ENCODE measurements around the gene HES7. TPM values are rescaled to one million over a fixed set of nuclear protein-coding genes. Genes with fewer than 3 reads are reported as not detected.

The HES7 gene
- total RNA-seq, 1 donor from 2014 or later, result 0.10 TPM

DNA sequence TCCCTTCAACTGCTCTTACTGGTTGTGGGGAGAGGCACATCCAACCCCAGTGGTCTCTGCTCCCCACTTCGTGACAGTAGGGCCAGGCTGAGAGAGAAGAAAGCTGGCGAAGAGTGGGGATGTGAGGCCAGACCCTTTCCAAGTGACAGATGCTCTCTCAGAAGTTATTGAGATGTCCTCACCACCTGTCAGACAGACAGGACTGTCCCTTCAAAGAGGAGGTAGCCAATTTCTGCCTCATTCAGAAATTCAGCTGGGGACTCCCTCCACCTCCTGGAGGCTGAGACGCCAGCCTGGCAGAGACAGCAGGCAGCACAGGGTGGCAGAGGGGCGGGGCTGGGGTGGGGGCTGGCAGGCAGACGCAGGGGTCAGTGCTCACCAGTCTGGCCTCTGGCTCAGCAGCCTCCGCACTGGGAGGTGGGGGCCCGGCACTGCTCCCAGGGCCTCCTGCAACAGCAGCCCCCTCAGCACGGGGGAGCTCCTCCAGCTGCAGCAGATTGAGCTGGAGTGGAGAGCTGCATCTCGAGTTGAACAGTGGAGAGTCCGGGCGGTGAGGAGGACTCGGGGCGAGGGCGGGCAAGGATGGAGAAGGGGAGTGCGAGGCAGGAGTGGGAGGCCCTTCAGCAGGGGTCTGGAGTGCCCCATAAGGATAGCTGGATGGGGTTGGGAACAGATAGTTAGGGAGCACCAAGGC is 19.1 kb upstream of the HES7 start:
- DNase-seq, result no peak

DNA sequence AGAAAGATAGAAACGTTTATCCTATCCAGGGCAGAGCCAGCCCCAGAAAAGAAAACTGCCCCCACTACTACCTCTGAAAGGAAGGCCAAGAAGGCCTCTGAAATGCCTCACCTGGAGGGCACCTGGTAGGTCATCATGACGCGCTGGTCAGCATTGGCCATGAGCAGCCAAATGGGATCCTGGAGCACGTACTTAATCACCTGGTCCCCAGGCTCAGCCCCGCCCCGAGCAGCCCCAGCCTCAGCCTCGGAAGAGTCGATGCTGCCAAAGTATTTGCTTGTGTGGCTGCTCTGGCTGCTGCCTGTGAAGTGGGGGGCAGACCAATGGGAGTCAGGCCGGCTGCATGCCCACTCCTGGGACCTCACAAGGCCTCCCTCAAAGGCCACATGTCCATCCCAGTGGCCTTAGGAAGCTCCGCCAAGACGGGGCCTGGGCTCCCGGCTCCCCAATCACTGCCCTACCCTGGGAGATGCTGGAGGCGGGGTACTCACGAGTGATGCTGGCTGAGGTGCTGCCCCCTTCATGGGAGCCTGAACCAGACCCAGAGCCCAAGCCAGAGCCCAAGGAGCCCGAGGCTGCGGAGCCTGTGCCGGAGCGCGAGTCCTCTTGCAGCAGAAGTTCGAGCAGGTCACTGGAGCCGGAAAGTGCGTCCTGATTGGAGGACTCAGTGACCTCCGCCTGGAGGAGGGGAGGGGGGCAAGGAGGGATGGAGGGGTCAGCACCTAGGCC is 18.4 kb upstream of the HES7 start:
- DNase-seq, result no peak

DNA sequence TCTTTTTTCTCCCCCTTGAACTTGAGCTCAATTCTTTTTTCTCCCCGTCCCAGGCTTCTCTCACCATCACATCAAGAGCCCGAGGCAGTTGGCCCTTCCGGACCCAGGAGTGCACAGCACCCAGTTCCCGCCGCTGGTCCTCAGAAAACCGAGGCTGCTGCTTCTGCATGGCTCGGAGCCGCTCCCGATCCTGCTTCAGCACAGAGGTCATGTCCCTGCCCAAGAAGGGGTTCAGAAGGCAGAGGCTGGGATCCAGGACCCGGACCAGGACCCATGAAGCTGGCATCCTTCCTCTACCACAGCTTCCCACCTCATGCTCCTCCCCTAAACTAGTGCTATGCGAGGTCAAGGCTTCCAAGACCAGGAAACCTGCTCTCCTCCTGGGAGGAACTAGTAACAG is 17.8 kb upstream of the HES7 start:
- no peak for DNase-seq

DNA sequence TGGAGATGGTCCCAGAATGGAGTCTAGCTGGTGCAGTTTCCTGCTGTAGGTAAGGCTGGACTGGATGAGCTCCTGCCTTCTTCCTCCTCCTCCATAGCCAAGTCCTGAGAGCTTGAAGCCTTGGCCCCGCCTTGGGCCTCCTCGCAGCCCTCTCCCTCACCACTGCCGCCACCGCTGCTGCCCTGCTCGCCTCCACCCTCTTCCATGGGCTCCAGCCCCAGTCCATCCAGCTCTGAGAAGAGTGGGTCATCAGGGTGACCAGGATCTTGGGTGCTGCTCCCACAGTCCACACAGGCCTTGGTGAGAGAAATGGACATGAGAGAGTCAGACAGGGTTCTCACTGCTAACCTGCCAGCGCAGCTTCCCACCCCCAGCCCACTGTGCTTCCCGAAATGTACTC is 17.1 kb upstream of the HES7 start:
- no peak for DNase-seq

DNA sequence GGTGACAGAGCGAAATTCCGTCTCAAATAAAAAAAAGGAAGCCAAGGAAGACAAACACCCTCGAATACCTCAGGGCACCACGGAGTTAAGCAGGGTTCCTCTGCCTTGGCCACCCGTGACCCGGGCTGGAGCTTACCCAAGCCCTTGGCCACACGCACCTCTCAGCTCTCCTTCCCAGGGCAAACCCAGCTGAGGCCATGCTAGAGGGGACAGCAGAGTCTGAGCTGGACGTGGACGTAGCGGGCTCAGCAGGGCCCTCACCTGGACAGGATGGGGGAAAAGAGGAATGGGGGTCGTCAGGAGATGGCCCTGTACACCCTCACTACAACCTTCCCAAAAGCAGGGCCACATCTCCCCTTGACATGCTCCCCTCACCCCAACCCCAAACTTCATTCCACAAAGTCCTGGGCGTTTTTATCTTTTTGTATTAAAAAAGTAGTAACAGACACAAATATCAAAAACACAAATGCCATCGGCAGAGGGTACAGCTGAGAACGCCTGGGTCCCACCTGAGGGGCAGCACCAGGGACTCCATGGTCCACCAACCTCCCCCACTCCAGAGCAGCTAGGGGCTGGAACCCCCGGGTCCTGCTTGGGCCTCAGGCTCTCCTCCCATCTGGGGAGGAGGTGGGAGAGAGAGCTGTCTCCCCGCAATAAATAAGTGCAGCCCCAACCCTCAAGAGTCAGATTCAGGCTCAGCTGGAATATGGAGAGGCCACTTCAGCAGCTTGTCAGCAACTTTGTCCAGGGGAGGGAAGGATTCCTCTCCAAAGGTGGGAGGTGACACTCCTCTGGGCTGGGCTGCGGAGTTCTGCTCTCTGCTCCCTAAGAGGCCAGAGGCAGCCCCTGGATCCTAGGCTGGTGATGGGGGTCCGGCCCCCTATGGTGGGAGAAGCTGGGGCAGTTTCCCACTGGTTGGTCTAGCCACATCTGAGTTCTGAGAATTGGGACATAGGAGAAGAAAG is 16.4 kb upstream of the HES7 start:
- DNase-seq, result no peak

DNA sequence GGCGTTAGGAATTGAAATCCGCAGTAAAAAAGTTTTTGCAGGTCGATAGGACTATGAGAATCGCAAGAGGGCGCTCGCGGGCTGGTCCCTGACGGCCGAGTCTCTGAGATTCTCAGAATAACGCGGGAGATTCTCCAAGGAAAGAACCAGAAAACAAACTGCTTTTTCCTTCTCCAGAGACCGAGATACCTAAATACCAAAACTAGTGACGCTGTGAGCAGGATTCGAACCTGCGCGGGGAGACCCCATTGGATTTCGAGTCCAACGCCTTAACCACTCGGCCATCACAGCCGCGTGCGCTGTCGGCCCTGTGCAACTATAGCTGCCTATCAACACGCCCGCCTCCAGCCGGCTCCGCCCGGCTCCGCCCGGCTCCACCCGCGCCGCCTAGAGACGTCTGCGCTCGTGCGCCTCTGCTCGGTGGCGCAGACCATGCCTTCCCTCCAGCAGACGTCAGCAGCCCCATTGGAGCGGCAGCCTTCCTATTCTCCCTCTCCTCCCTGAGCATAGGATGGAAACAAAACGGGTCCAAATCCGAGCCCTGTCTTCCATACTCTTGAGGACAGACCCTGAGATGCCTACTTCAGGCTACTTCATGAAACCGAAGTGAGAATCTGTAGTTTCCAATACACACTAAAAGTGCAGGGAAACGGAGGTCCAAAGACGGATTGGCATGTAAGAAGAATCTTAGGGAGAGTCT is 14.9 kb upstream of the HES7 start:
- peak; percentile 97 for DNase-seq

DNA sequence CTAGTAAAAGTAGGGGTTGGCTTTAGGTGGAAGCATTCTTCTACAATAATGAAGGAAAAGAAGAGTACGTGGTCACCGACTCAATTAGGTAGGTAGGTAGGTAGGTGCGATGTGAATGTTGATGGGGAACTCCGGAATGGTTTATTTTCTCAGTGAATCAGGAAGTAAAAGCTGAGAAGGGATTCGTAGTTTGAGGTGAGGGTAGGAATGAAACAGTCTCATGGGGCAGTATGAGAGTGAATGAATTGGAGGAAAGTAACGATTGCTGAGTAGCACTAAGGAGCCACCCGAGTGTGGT is 14.4 kb upstream of the HES7 start:
- no peak for DNase-seq

DNA sequence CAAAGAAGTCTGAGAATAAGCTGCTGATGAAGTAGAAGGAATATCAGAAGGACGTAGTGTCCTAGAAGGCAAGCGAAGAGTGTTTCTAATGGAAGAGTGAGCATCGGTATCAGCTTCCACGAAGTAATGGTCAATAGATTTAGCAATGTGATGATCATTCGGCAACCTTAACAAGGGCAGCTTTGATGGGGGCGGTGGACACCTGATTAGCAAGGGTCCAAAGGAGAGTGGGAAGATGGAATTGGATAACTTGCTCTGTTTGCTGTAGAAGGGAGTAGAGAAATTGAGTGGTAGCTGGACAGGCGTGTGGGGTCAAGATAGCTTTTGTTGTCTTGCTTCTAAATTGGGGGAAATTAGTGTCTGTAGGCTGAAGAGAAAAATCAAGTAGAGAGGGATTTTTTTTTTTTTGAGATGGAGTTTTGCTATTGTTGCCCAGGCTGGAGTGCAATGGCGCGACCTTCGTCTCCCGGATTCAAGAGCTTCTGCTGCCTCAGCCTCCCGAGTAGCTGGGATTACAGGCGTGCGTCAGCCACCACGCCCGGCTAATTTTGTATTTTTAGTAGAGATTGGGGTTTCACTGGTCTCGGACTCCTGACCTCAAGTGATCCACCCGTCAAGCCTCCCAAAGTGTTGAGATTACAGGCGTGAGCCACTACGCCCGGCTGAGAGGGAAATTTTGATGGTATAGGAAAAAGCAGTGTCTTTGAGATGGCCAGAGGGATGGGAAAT is 13.9 kb upstream of the HES7 start:
- no peak for DNase-seq

DNA sequence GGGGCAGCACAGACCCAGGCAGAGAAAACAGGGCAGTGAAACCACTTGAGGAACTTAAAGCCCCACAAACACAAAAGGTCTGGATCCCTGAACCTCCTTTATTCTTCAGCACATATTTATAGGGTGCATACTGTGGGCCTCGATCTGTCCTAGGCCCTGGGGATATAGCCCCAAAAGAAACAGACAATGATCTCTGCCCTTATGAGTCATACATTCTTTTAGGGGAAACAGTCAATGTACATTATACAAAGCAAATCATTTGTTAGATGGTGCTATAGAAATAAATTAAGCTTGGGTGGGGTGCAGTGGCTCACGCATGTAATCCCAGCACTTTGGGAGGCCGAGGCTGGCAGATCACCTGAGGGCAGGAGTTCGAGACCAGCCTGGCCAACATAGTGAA is 10.0 kb upstream of the HES7 start:
- no peak for DNase-seq

DNA sequence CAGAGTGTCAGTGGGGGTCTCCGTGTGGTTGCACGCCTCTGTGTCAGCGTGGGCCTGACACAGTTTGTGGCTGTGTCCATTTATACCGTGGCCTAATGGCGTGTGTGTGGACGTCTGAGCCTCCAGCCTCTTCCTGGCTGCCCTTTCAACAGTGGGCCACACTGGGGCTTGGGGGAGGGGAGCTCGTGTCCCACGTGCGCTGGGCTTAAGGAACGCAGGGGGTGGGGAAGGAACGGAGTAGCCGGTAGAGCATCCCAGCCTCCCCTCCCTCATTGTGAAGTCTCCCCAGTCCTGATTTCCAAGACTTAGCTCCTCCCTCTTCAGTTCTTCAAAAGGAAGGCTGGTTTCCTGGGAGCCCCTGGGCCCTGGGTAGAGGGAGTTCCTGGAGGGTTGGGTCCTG is 9.5 kb upstream of the HES7 start:
- no peak for DNase-seq

DNA sequence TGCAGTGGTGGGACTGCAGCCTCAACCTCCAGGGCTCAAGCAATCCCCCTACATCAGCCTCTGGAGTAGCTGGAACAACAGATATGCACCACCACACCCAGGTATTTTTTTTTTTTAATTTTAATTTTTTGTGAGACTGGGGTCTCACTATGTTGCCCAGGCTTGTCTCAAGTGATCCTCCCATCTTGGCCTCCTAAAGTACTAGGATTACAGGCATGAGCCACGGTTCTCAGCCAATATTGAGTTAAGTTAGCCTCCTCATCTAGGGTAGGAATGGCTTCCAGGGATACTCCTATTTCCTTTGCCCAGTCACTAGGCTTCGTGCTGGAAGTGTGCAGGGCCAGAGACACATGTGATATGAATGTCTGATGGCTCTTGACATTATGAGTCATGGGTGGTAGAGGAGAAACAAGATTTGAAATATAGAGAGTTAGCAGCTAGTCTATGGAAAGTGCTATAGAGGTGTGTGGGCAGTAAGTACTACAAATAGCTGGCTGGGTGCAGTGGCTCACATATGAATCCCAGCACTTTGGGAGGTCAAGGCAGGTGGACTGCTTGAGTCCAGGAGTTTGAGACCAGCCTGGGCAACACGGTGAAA is 8.0 kb upstream of the HES7 start:
- no peak for DNase-seq

DNA sequence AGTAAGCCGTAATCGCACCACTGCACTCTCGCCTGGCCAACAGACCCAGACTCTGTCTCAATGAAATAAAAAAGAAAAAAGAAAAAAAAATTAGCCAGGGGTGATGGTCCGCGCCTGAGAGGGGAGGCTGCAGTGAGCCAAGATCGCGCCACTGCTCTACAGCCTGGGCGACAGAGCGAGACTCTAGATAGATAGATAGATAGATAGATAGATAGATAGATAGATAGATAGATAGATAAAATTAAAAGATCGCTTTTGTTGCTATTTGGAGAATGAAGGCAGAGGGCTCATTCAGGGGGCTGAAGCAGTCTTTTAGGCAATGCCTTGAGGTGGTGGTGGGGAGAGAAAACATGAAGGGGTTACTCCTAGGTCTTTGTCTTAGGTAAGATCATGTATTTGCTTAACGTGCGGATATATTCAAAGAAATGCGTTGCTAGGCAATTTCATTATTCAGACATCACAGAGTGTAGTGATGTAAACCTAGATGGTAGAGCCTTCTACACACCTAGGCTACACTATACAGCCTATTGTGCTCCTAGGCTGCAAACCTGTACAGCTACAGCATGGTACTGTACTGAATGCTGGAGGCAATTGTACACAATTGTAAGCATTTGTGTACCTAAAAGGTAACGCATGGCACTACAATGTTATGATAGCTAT is 4.3 kb upstream of the HES7 start:
- no peak for DNase-seq

DNA sequence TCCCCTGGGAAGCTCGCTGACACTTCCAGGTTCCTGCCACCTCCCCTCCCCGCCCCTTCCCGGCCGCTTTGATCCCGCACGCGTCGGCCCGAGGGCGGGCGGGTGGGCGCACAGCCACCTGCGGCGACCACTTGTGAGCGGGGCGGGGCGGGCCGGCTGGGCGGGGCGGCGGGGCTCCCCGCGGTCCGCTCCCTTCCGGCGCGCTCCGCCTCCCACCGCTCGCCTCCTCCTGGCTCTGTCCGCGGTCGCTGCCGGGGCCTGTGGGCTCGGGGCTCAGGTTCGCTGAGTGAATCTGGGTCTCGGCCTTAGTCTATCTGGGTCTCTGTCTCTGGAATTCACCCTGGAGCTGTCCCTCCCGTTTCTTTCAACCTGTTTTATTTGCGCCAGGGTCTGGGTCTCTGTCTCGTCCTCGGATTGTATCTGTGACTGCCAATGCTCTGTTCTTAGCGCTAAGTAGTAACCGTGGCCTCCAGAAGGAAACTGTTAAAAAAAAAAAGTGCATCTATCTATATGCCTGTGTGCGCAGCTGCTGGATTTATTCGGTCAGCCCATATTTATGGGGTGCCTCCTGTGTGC is 2.7 kb upstream of the HES7 start:
- no peak for DNase-seq

DNA sequence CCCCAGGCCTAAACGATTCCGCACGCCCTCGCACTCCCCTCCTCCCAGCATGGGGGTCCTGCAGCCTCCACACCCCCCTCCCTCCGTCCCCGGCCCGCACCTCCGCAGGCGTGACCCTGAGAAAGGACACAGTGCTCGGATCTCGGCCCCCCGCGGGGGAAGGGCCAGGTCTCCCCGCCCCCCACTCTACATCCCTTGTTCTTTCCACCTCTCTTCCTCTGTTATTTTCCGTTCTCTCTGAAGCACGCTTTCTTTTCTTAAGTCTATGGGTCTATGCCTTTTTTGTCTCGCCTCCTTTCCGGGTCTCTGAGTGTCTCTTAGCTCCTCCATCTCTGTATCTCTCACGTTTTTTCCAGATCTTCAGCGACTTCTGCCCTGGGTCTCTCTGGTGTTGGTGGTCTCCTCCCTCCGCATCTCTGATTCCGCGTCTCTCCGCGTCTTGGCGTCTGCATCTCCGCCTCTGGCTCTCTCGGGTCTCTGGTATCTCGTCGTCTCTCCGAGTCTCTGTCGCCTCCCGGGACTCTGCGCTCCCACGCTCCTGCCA is 2.1 kb upstream of the HES7 start:
- DNase-seq, result no peak

DNA sequence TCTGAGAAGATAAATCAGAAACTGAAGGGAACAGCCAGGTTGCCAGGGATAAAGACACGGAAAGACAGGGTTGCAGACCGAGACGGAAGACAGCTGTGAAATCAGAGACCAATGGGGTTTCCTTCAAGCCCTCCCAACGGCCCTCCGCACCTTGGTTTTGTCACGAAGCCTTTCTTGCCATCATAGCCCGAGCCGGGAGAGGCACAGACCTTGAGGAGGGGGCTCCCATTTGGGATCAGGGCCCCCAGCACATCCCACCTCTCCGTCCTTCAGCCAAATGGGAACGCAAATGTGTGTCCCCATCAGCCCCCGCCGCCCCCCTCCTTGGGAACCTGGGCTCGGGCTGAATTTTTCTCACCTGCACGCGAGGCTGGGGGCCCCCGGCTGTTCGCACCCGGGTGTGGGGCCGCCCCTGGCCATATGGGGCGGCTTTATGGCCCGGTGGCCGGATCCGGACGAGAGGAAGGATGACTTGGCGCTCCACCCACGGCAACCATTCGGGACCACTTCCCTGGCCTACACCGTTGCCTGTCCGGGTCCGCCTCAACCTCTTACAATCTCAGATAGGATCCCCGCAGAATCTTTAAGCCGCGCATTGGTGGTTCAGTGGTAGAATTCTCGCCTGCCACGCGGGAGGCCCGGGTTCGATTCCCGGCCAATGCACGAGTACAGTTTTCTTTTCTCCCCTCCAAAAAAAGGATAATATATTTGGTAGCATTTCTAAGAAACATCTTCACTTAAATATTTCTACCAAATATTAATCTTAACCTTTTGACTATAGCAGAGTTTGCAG is 1.4 kb upstream of the HES7 start:
- peak; percentile 44 for DNase-seq

DNA sequence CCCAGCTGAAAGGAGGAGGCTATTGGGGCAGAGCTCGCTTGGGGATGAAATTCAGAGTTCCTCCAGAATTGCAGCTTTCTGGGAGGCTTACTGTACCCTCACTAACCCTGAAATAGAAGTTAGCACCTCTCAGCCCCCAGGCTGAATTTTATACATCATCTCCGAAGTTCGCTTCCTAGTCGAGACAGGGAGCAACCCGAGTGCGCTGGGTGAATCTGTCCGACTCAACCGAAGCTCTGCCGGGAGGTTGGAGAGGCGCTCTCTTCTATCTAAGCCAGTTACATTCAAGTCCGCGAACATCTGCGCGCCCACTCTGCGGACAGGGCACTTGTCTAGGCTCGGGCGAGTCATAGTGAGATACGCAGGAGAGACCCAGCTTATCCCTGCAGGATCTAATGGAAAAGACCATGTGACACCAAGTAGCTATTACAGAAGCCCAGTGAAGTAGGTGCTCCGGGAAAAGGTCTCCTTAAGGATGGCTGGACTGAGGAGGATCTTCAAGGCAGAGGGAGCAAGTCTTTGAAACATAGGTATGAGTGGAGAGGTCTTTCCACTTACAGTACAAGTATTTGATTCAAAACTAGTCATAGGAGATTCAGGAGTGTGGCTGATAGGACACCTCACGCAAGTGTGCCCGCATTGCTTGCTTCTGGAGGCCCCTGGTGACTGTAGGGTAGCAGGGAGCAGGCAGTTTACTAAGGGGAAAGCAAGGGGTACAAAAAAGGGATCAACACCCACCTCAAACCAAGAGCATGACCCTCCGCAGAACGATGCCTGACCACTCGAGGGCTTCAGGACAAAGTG is 646 bp upstream of the HES7 start:
- DNase-seq, result no peak

DNA sequence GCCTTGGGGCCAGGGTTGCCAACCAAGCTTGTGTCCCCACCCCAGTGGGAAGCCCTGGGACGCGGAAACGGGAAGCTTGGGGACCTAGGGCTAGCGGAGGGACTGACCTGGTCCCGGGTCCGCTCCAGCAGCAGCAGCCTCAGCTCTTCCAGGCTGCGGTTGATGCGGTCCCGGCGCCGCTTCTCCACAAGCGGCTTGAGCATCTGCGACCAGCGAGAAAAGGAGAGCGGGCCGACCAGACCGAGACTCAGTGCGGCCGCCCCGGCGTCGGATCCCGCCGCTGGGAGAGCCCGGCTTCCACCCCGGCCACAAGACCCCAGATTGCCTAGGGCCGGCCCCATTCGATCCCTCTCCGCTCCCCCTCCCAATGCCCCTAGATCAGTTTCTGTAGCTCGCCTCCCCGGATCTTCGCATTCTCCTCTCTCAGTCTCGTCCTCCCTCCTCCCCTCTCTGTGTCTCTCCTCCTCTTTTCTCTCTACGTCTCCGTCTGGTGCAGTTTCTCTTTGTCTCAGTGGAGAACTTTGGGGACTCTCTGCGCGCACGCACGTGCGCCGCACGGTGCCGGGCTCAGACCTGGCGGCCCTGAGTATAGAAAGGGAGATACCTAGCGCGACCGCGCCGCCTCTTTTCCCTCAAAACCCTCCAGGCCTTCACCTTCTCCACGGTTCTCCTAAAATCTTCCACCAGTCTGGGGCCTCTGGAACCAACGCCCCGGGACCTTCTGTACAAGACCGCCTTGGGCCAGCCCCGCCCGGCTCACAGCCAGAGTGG is 797 bp downstream of the HES7 start:
- DNase-seq, result no peak

All from skin of body (tissue), 2 donors.